Mesenchymal stem cell (in vitro differentiated cells and primary cell): ENCODE data around the gene OR5B21. TPM values are rescaled to one million over a fixed set of nuclear protein-coding genes. Genes with fewer than 3 reads are reported as not detected.

Experiments used
- DNase-seq: peaks from one replicate; pipeline ENCODE4 v3.0.0-alpha.2; 2013
- H2AFZ ChIP-seq: one replicate; pipeline ENCODE4 v1.6.1; 2013; ENCODE audit warnings: low read depth, mild to moderate bottlenecking, control low read depth, inconsistent platforms, low read length, moderate library complexity
- H2AK5ac ChIP-seq: 2 replicates; pipeline ENCODE4 v1.6.1; 2013; ENCODE audit warnings: low read length, moderate library complexity, mild to moderate bottlenecking, inconsistent platforms; ENCODE audit not compliant: severe bottlenecking
- H2BK120ac ChIP-seq: one replicate; pipeline ENCODE4 v1.6.1; 2013; ENCODE audit warnings: low read depth, mild to moderate bottlenecking, inconsistent platforms, low read length, moderate library complexity
- H2BK12ac ChIP-seq, 2 experiments: one replicate each; pipeline ENCODE4 v1.6.1; 2013; ENCODE audit warnings: inconsistent platforms in 2 of 2, low read length in 2 of 2, mild to moderate bottlenecking in 2 of 2, moderate library complexity in 2 of 2, control low read depth in 1 of 2
- H2BK15ac ChIP-seq: one replicate; pipeline ENCODE4 v1.6.1; 2013; ENCODE audit warnings: mild to moderate bottlenecking, low read depth, inconsistent platforms; ENCODE audit not compliant: poor library complexity, severe bottlenecking
- H2BK5ac ChIP-seq: 2 replicates; pipeline ENCODE4 v1.6.1; 2013; ENCODE audit warnings: low read depth, mild to moderate bottlenecking, low read length, control low read depth, inconsistent platforms; ENCODE audit not compliant: poor library complexity, severe bottlenecking
- H3K14ac ChIP-seq, 2 experiments: one replicate each; pipeline ENCODE4 v1.6.1; 2013; ENCODE audit warnings: inconsistent platforms in 2 of 2, low read length in 2 of 2, control low read depth in 1 of 2, mild to moderate bottlenecking in 1 of 2, moderate library complexity in 1 of 2
- H3K18ac ChIP-seq, 2 experiments: one replicate each; pipeline ENCODE4 v1.6.1; 2013; ENCODE audit warnings: inconsistent platforms in 2 of 2, low read length in 2 of 2, control low read depth in 1 of 2, low read depth in 1 of 2, mild to moderate bottlenecking in 1 of 2
- H3K23ac ChIP-seq, 2 experiments: one replicate each; pipeline ENCODE4 v1.6.1; 2013; ENCODE audit warnings: inconsistent platforms in 2 of 2, low read length in 2 of 2, mild to moderate bottlenecking in 2 of 2, moderate library complexity in 2 of 2, control low read depth in 1 of 2
- H3K27ac ChIP-seq: 2 replicates; pipeline ENCODE4 v1.5.1; 2013; ENCODE audit warnings: mild to moderate bottlenecking, moderate library complexity, low read length, control low read depth, inconsistent platforms; ENCODE audit not compliant: poor library complexity, severe bottlenecking
- H3K27me3 ChIP-seq, 2 experiments: 2 replicates each; pipeline versions ENCODE4 v1.6.1 to v1.7.0; 2013; ENCODE audit warnings: low read length in 2 of 2, mild to moderate bottlenecking in 2 of 2, moderate library complexity in 2 of 2, control low read depth in 1 of 2, inconsistent platforms in 1 of 2; ENCODE audit not compliant: control insufficient read depth in 1 of 2, insufficient read depth in 1 of 2
- H3K36me3 ChIP-seq, 2 experiments: 2 replicates each; pipeline versions ENCODE4 v1.6.1 to v1.7.0; 2013; ENCODE audit warnings: low read length in 2 of 2, control low read depth in 1 of 2, inconsistent platforms in 1 of 2, low read depth in 1 of 2, mild to moderate bottlenecking in 1 of 2; ENCODE audit not compliant: insufficient read depth in 2 of 2, control insufficient read depth in 1 of 2
- H3K4ac ChIP-seq, 2 experiments: one replicate each; pipeline ENCODE4 v1.6.1; 2013; ENCODE audit warnings: inconsistent platforms in 2 of 2, low read length in 2 of 2, mild to moderate bottlenecking in 2 of 2, moderate library complexity in 2 of 2, control low read depth in 1 of 2, low read depth in 1 of 2
- H3K4me1 ChIP-seq: 2 replicates; pipeline ENCODE4 v1.6.1; 2013; ENCODE audit warnings: low read depth, low read length, control low read depth; ENCODE audit not compliant: control insufficient read depth, insufficient read depth
- H3K4me2 ChIP-seq: 2 replicates; pipeline ENCODE4 v1.6.1; 2013; ENCODE audit warnings: low read length, mild to moderate bottlenecking, inconsistent platforms; ENCODE audit not compliant: poor library complexity, severe bottlenecking
- H3K4me3 ChIP-seq, 2 experiments: 2 replicates each; pipeline versions ENCODE4 v1.5.1 to v1.7.0; 2013; ENCODE audit warnings: low read length in 2 of 2, mild to moderate bottlenecking in 2 of 2, control low read depth in 1 of 2, low read depth in 1 of 2; ENCODE audit not compliant: insufficient read depth in 1 of 2
- H3K79me1 ChIP-seq: replicated peaks from 2 replicates; pipeline ENCODE4 v1.6.1; 2013; ENCODE audit warnings: mild to moderate bottlenecking, control low read depth, low read length, inconsistent platforms; ENCODE audit not compliant: poor library complexity, severe bottlenecking
- H3K9ac ChIP-seq: 2 replicates; pipeline ENCODE4 v1.7.0; 2013; ENCODE audit warnings: mild to moderate bottlenecking, low read length, moderate library complexity
- H3K9me3 ChIP-seq: 2 replicates; pipeline ENCODE4 v1.7.0; 2013; ENCODE audit warnings: mild to moderate bottlenecking, low read length; ENCODE audit not compliant: control insufficient read depth
- H4K8ac ChIP-seq: one replicate; pipeline ENCODE4 v1.6.1; 2013; ENCODE audit warnings: inconsistent platforms, mild to moderate bottlenecking, low read length, moderate library complexity
- H4K91ac ChIP-seq: one replicate; pipeline ENCODE4 v1.6.1; 2013; ENCODE audit warnings: mild to moderate bottlenecking, low read length, inconsistent platforms
- WGBS: methylation state at CpG from one replicate; pipeline ENCODE4 v1.1.7; 2013; ENCODE audit warnings: mixed read lengths; 5-methylcytosine and 5-hydroxymethylcytosine counted together
- polyA plus RNA-seq, 2 experiments: library from polyadenylated mRNA; stranded (reverse); fragments of 200-250 nt; gene quantifications; one replicate each; pipeline ENCODE4 v1.2.3, GENCODE V29; 2013

OR5B21 gene
- polyA plus RNA-seq (2013, experiment 1 of 2) = not detected
- polyA plus RNA-seq (2013, experiment 2 of 2) = not detected

DNA sequence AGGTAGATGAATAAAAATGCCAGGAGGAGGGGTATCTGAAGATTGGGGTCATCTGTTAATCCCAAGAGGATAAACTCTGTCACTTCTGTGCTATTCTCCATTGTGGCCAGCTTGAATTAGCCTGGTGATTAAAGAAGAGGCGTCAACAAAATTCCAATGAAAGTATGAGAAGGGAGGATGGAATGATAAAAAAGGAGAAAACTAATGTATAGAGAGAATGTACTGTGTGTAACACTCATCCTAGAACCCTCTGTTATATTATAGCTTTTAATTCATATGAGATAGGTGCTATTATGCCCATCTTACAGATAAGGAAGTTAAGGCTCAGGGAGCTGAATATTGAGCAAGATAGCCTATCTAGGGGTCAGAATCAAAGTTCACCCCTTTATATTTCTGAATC lies at the start of gene OR5B21:
OR5B21 (minus strand) TSS at position 101 of the 400 bp plus-strand sequence; CDS start at position 101, 0 bp downstream.
- Histone ChIP-seq H2BK12ac (no peak within 1 kb of the TSS), H3K4me2 (no peak within 1 kb of the TSS), H3K27me3 (peaks cover 0 to 4% of the 10 kb centered on the region in 2 experiments), H4K91ac (no peak within 1 kb of the TSS), H3K4ac (no peak within 1 kb of the TSS), H2BK5ac (no peak within 1 kb of the TSS), H3K27ac (no peak within 1 kb of the TSS), H3K9ac (no peak within 1 kb of the TSS), H3K14ac (no peak within 1 kb of the TSS), H3K36me3 (peaks cover 0 to 21% of the 10 kb centered on the region in 2 experiments), H3K23ac (no peak within 1 kb of the TSS), H3K79me1 (no peaks in the 10 kb centered on the region), H3K4me3 (no peak within 1 kb of the TSS), H2BK15ac (no peak within 1 kb of the TSS), H3K9me3 (no peaks in the 10 kb centered on the region), H2AFZ (no peak within 1 kb of the TSS), H2AK5ac (no peak within 1 kb of the TSS), H3K4me1 (no peaks in the 10 kb centered on the region), H3K18ac (no peak within 1 kb of the TSS), H2BK120ac (no peak within 1 kb of the TSS), H4K8ac (no peak within 1 kb of the TSS)
- no CpG with 5 or more reads among the region's 1 CpG for WGBS
- no peak for DNase-seq

DNA sequence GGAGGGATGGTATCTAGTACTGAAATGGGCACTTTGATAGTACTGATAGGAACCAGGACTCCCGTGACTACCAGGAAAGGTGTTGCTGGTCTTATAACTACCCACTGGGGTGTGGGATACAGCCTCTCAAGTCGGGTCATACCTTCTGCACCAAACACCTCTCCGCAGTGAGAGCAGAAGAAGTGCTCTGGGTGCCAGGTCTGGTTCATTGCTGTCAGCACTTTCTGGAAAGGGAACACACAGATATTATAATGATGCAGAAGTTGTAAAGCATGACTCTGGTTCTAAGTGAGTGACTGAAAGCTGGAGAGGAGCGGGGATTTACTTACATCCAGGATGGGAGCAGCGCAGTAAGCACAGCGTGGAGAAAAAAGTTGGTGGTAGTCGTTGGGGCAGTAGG lies 41.7 kb upstream of the OR5B21 start:
- no peak overlapping the region for H3K9ac ChIP-seq
- no peak overlapping the region for H3K4me2 ChIP-seq
- DNase-seq = no peak
- no peak overlapping the region for H3K18ac ChIP-seq
- H3K9me3 ChIP-seq = no peaks in the 10 kb centered on the region
- H3K4me1 ChIP-seq = no peaks in the 10 kb centered on the region
- H4K8ac ChIP-seq = no peak overlapping the region
- H2BK15ac ChIP-seq = no peak overlapping the region
- no peak overlapping the region for H3K23ac ChIP-seq
- H2BK5ac ChIP-seq = no peak overlapping the region
- H3K79me1 ChIP-seq = no peaks in the 10 kb centered on the region
- H3K14ac ChIP-seq = no peak overlapping the region
- no peak overlapping the region for H3K4ac ChIP-seq
- no peak overlapping the region for H3K4me3 ChIP-seq
- WGBS = 95% methylated on average over 7 of the region's 7 CpGs
- H2BK120ac ChIP-seq = no peak overlapping the region
- H2AK5ac ChIP-seq = no peak overlapping the region
- no peaks in the 10 kb centered on the region for H3K27me3 ChIP-seq
- no peak overlapping the region for H3K27ac ChIP-seq
- peaks cover 25 to 99% of the 10 kb centered on the region in 2 experiments for H3K36me3 ChIP-seq
- no peak overlapping the region for H4K91ac ChIP-seq
- H2BK12ac ChIP-seq = no peak overlapping the region
- no peak overlapping the region for H2AFZ ChIP-seq

DNA sequence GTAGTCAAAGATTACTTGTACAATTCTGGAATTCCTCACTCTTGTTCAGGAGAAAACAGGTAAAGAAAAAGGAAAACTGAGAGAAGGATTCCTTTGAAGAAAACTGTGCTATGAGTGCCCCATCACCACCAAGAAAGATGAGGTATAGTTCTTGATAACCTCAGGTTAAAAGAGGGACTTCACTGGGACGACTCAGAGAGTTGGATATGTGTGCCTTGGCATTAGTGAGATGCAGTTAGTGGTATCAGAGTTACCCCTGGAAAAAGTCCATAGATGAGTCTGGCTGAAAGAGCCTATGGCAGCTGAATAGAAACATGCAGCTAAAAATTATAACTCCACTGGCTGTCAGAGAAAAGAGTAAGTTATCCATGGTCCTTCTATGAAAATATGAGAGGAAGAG lies 38.9 kb upstream of the OR5B21 start:
- Histone ChIP-seq H3K4me1 (no peaks in the 10 kb centered on the region), H3K18ac (no peak overlapping the region), H3K4me3 (no peak overlapping the region), H2BK120ac (no peak overlapping the region), H2AK5ac (no peak overlapping the region), H2AFZ (no peak overlapping the region), H3K79me1 (no peaks in the 10 kb centered on the region), H3K4ac (no peak overlapping the region), H3K23ac (no peak overlapping the region), H2BK15ac (no peak overlapping the region), H3K14ac (no peak overlapping the region), H3K4me2 (no peak overlapping the region), H3K9ac (no peak overlapping the region), H3K9me3 (no peaks in the 10 kb centered on the region), H4K8ac (no peak overlapping the region), H3K27me3 (no peaks in the 10 kb centered on the region), H2BK5ac (no peak overlapping the region), H3K36me3 (peaks cover 18 to 94% of the 10 kb centered on the region in 2 experiments), H3K27ac (no peak overlapping the region), H4K91ac (no peak overlapping the region), H2BK12ac (no peak overlapping the region)
- no peak for DNase-seq
- WGBS = 77% methylated on average over 1 of the region's 1 CpG

DNA sequence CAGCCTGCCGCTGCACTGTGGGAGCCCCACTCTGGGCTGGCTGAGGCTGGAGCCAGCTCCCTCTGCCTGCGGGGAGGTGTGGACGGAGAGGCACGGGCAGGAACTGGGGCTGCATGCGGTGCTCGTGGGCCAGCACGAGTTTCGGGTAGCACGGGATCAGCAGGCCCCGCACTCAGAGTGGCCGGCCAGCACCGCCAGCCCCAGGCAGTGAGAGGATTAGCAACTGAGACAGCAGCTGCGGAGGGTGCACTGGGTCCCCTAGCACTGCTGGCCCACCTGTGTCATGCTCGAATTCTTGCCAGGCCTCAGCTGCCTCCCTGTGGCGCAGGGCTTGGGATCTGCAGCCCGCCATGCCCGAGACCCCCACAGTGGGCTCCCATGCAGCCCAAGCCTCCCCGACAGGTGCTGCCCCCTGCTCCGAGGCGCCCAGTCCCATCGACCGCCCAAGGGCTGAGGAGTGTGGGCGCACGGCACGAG lies 24.0 kb upstream of the OR5B21 start:
- DNase-seq = no peak
- Histone ChIP-seq H2BK5ac (no peak overlapping the region), H3K27ac (no peak overlapping the region), H2BK120ac (no peak overlapping the region), H3K14ac (no peak overlapping the region), H3K9me3 (no peaks in the 10 kb centered on the region), H3K18ac (no peak overlapping the region), H3K23ac (no peak overlapping the region), H3K4ac (no peak overlapping the region), H4K91ac (peak overlapping the region; percentile 27), H3K27me3 (no peaks in the 10 kb centered on the region), H3K4me2 (no peak overlapping the region), H3K79me1 (no peaks in the 10 kb centered on the region), H3K4me3 (no peak overlapping the region), H2AK5ac (no peak overlapping the region), H3K9ac (no peak overlapping the region), H2AFZ (no peak overlapping the region), H3K4me1 (no peaks in the 10 kb centered on the region), H4K8ac (no peak overlapping the region), H2BK12ac (no peak overlapping the region), H3K36me3 (peaks cover 30 to 56% of the 10 kb centered on the region in 2 experiments), H2BK15ac (no peak overlapping the region)
- WGBS = 93% methylated on average over 25 of the region's 25 CpGs
